GM19468 (cell line): ENCODE measurements around the gene CLDN34.

ENCODE experiments used
- ATAC-seq: cut with Tn5 transposase; IDR thresholded peaks from one replicate; pipeline ENCODE4 v1.9.1; 2021; ENCODE audit warnings: mild to moderate bottlenecking, moderate library complexity, moderate number of reproducible peaks; ENCODE audit not compliant: unreplicated experiment; ENCODE audit errors: extremely low read depth

The CLDN34 gene, protein sequence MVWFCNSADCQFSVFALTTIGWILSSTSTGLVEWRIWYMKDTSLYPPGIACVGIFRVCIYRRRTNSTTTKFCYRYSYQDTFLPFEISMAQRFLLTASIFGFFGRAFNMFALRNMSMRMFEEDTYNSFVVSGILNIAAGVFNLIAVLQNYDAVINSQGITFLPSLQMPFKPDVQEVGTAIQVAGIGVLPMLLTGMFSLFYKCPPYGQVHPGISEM

GRCh38 chrX:9966775-9967408 lies at the start of gene CLDN34:
TSS of gene CLDN34 (plus strand) at chrX:9967358. CDS start at chrX:9967358, 0 bp downstream.
- ATAC-seq: no peak

DNA sequence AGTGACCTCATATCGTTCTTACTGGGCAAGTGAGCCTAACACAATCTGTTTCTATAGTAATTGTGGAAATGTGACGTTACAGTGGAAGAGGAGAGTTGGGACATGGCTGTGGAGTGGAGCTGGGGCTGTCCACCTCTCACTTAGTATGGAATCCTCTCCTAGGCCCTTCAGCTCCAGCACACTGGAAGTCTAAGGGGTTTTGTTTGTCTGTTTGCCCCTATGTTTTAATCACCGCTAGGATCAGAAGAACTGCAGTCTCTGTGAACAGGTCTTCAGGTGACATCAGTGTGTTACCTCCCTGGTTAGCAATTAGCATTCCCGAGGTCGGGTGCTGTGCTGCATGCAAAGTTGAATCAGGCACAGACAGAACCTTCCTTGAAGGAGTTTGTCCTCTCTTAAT lies 49.3 kb upstream of the CLDN34 start:
- no peak for ATAC-seq

DNA sequence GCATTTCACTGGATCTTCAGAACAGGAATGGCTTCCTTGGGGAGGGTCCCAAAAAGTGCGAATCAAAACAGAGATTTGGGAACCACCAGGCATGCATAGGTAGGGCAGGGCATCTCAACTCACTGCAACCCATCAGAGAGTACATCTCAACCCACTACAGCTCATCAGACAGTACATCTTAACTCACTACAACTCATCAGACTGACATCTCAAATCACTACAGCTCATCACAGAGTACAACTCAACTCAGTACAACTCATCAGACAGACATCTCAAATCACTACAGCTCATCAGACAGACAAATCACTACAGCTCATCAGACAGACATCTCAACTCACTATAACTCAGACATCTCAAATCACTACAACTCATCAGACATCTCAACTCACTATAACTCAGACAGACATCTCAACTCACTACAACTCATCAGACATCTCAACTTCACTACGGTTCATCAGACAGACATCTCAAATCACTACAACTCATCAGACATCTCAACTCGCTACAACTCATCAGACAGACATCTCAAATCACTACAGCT lies 47.5 kb upstream of the CLDN34 start:
- no peak for ATAC-seq

DNA sequence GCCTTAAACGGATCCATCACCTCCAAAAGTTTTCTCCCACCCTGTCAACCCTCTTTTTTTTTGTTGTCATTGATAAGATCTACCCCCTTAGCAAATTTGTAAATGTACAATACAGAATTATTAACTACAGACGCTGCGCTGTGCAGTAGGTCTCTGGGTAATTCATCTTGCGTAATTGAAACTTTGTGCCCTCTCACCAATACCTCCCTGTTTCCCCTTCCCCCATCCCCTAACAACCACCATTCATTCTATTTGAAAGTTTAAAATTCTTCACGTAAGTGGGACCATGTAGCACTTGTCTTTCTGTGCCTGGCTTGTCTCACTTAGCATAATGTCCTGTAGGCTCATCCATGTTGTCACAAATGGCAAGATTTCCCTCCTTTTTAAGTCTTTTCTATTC lies 45.8 kb upstream of the CLDN34 start:
- ATAC-seq: no peak

GRCh38 chrX:9923357-9923756 lies 43.8 kb upstream of the CLDN34 start:
- no peak for ATAC-seq

DNA sequence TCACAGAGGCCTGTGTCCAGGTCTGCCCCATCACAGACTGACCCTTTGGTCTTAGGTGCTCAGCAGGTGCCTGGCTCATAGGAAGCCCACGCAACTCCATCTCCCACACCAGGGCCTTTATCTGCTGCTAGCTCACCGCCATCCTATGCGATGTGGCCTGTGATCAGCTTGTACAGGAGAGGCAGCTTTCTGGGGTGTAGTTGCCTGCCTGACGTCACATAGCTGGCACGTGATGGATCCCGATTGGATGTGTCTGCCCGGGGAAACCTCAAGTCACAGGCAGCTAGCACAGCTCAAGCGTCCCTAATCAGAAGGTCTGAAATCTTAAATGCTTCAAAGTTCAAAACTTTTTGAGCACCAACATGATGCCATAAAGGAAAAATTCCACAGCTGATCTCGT lies 41.2 kb upstream of the CLDN34 start:
- no peak for ATAC-seq

DNA sequence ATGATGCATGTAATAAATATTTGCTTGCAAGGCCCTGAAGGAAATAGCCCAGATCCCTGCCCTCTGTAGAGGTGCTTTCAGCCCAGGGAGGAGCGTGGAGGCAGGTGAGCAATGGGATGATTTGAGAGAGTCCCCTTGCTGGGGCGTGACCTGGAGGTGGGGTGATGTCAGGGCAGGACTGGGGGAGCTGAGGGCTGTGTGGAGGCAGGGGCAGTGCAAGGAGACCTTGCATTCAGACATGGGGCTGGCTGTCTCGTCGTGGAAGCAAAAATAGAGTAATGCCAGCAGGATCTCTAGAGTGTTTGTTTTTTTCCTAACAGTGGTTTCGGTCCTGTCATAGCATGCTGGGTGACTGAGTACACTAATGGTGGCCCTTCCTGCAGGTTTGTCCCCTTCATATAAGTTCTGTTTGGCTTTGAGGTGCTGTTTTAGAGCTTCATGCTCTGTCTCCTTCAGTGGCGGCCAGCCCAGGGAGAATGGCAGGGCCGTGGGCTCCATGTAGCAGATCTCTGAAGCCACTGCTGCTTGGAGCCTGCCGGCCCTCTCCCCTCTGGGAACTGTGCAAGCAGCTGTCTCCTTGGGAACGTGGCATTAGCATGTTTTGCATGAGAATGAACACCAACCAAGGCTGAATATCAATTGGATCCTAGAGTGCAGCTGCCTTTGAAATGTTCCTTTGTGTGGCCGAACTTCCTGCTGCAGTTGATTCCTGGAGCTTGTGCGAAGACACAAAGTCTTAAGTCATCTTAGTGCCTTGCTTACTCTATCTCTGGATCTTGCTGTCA lies 39.3 kb upstream of the CLDN34 start:
- no peak for ATAC-seq

- no peak for ATAC-seq
Measured at GRCh38 chrX:9935436-9935835, 31.7 kb upstream of the CLDN34 start.

GRCh38 chrX:9937761-9938160 lies 29.4 kb upstream of the CLDN34 start:
- ATAC-seq: no peak

- no peak for ATAC-seq
Measured at GRCh38 chrX:9938516-9938915, 28.6 kb upstream of the CLDN34 start.

GRCh38 chrX:9940421-9940820 lies 26.7 kb upstream of the CLDN34 start:
- no peak for ATAC-seq

DNA sequence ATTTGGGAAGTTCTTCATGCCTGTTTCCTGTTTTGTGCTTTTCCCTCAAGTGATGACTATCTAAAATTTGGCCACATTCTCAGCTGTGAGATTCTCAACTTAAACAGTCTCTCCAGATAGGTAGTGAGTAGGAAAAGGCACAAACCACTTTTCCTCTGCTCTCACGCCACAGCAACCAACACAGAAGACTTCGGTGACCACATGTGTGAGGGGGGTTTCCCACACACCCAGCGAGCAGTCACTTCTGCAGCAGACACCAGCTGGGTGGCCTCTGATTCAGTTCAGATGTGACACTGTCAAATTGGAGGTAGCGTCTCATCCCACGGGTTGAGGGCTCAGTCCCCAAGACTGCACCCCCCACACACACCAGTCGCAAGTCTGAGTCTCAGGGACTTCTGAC lies 25.1 kb upstream of the CLDN34 start:
- ATAC-seq: peak; percentile 62

GRCh38 chrX:9943420-9943819 lies 23.7 kb upstream of the CLDN34 start:
- no peak for ATAC-seq

DNA sequence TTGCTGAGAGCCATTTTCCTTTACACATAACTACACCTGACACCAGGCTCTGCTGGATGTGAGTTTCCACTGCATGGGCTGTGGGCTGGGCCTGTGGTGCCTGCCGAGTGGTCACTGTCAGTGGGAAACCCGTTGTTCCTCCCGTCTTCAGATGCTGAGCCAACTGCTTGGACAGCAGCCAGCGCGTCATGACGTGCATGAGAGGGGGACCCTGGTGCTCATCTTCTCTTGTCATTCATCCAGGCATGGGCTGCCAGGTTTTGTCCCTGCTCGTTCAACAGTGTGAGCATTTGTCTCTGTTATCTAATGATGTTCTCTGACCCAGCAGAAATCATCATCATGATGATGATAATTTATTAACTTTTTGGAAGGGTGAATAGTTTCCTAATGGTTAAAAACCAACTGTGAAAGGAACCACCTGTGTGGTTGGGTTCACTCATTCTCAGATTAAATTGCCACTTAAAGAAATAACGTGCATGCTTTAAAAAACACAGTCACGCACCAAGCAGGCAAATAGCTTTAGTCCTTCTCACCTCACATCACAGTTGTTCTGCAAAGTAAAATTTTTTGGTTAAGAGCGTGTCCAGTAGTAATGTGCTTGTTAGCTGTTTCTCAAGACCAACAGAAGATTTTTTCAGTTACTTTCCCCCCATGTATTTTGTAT lies 19.9 kb upstream of the CLDN34 start:
- no peak for ATAC-seq

- no peak for ATAC-seq
Measured at GRCh38 chrX:9948406-9948805, 18.8 kb upstream of the CLDN34 start.

DNA sequence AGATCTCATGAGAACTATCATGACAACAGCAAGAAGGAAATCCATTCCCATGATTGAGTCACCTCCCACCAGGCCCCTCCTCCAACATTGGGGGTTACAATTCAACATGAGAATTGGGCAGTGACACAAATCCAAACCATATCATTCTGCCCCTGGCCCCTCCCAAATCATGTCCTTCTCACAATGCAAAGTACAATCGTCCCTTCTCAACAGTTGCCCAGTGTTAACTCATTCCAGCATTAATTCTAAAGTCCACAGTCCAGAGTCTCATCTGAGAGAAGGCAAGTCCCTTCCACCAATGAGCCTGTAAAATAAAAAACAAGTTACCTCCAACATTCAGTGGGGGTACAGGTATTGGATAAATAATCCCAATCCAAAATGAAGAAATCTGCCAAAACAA lies 14.9 kb upstream of the CLDN34 start:
- ATAC-seq: no peak

DNA sequence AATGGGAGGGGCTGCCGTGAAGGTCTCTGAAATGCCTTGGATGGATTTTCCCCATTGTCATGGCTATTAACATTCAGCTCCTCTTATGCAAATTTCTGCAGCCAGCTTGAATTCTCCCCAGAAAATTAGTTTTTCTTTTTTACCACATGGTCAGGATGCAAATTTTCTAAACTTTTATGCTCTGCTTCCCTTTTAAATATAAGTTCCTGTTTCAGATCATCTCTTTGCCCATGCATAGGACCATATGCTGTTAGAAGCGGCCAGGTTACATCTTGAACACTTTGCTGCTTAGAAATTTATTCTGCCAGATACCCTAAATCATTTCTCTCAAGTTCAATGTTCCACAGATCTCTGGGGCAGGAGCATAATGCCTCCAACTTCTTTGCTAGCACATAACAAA lies 13.8 kb upstream of the CLDN34 start:
- ATAC-seq: no peak

DNA sequence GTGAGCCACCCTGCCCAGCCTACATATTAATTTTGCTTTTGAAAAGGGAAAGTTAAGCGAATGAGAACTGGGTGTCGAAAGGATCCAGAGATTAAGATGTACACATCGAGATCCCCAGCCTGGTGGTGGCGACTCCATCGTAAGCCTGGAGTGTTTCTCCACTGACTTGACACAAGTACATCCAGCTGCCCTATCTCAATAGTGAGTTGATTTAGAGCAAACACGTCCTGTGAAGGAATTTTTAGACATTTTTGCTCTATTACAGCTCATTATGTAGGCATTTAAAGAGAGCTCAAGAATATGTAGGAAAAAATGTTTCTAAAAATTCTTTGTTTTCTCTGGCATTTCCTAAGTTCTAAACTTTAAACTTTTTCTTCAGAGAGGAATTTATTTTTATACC lies 11.7 kb upstream of the CLDN34 start:
- no peak for ATAC-seq

DNA sequence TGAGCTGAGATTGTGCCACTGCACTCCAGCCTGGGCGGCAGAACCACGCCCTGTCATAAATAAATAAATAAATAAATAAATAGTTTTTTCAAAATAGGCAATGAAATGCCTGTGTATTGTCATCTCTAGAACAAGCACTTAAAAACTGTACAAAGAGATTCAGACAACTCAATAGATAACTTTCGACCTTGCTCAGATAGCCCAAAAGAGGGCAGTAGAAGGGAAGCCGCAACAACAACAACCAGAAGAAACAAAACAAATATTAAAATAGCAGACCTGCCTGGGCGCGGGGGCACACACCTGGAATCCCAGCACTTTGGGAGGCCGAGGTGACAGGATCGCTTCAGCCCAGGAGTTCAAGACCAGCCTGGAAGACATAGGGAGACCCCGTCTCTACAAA lies 9.4 kb upstream of the CLDN34 start:
- ATAC-seq: no peak

- ATAC-seq: no peak
Measured at GRCh38 chrX:9958183-9958582, 9.0 kb upstream of the CLDN34 start.

DNA sequence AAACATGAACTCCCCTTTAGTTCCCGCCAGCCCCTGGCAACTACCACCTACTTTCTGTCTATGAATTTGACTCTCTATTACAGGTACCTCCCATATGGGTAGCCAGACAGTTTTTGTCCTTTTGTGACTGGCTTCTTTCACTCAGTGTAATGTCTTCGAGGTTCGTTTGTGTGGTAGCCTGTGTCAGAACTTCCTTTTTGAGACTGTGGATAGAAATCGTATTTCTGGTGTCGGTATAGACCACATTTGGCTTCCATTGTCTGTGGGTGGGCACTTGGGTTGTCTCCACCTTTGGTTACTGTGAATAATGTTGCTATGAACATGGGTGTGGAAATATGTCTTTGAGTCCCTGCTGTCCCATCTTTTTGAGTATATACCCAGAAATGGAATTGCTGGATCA lies 5.4 kb upstream of the CLDN34 start:
- ATAC-seq: no peak
